GM19438 (cell line): ENCODE measurements around the gene KRTAP1-5.
"Not testable (repeated sequence)": the region's sequence is repeated elsewhere in the genome, so short reads cannot be mapped to it uniquely, and the experiment has no call there.

Experiments
- ATAC-seq: cut with Tn5 transposase; IDR thresholded peaks from one replicate; pipeline ENCODE4 v1.9.1; 2021; ENCODE audit warnings: low read depth; ENCODE audit not compliant: unreplicated experiment

Gene KRTAP1-5, protein sequence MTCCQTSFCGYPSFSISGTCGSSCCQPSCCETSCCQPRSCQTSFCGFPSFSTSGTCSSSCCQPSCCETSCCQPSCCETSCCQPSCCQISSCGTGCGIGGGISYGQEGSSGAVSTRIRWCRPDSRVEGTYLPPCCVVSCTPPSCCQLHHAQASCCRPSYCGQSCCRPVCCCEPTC

DNA sequence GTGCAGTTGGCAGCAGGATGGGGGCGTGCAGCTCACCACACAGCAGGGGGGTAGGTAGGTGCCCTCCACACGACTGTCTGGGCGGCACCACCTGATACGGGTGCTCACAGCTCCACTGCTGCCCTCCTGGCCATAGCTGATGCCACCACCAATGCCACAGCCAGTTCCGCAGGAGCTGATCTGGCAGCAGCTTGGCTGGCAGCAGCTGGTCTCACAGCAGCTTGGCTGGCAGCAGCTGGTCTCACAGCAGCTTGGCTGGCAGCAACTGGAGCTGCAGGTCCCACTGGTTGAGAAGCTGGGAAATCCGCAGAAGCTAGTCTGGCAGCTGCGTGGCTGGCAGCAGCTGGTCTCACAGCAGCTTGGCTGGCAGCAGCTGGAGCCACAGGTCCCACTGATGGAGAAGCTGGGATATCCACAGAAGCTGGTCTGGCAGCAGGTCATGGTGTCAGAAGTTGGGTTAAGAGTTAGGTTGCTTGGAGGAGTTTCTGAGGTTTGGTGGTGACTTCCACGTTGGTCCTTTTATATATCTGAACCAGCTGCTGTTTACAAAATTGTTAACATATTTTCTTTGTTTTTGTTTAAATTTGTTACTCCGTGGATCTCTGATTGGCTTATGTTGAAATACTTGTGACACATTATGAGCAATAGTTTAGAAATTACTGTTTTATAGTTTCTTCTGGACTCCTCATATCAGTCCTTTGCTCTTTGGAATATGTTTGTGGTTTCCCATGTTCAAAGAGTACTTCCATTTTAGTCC is at the start of gene KRTAP1-5:
Gene KRTAP1-5, minus strand, starts transcription at position 494 of the 757 bp plus-strand sequence. Its CDS starts 53 bp downstream, at position 441.
- ATAC-seq = no peak

GRCh38 chr17:41076788-41077187 is 49.8 kb upstream of the KRTAP1-5 start:
- no peak for ATAC-seq

DNA sequence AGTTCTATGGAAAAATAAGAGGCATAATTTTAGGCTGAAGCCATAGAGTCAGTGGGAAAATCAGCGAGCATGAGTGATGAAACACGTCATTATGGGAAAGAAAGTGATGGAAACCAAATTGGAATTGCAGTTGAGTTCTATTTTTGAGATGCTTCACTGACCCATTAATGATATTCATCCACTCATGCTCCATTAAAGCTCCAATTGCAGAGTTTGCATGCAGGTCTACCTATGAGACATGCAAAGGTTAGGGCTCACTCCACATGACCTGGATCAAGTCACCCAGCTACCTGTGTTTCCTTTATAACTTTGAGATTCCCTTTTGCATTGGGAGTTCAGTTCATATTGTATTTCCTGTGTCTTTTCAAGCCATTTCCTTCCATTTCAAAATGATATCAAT is 46.7 kb upstream of the KRTAP1-5 start:
- no peak for ATAC-seq

DNA sequence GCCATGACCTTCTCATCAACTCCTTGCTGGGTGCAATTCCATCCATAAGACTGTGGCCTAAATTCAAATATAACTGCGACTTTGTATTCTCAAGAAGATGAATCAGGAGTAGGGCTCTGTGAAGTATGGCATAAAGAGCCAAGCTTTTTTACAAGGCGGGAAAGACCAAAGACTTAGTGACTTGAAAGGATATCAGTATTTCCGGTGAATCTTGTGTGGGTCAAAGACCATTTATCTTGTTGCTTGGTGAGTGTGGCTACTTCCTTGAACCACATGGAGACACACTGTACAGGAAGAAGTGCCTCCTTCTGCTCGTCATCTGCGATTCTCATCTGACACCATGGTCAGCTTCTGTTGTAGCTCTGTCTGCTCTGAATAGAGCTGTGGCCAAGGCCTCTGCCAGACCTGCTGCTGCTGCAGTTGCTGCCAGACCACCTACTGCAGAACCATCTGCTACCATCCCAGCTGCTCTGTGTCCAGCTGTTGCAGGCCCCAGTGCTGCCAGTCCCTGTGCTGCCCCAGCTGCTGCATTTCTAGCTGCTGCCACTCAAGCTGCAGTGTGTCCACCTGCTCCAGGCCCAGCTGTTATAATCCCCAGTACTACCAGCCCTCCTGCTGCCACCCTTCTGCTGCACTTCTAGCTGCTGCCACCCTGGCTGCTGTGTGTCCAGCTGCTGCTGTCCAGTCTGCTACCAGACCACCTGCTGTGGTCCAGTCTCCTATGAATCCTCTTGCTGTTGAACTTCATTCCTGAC is 44.8 kb upstream of the KRTAP1-5 start:
- ATAC-seq = no peak

DNA sequence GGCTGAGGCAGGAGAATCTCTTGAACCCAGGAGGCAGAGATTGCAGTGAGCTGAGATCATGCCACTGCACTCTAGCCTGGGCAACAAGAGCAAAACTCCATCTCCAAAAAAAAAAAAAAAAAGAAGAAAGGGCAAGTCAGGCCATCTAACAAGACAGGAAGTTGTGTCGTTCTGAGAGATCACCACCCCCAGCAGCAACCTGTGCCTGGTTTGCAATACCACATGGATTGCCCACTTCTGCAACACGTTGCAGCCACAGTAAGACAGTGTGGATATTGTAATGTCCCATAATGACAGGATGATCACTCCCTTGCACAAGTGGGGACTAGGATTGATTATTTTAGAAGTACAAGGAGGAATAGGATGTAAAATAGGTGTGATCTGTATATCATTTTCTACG is 42.0 kb upstream of the KRTAP1-5 start:
- ATAC-seq = no peak

DNA sequence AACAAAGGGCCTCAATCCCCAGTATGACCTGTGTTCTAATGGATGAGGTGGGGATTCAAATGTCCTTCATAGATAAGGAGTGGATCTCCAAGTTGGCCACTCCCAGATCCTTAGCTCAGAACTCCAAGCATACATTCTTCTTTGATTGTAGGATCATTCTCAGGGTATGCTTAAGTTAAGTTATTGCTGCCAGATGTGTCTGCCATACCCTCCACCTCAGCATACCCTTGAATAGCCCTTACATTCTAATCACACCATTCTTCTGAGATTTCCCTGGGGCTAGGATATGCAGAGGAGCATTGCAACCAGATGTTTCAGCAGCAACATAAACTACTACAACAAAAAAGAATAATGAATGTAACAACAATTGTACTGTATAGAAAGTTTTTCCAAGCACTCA is 40.3 kb upstream of the KRTAP1-5 start:
- no peak for ATAC-seq

DNA sequence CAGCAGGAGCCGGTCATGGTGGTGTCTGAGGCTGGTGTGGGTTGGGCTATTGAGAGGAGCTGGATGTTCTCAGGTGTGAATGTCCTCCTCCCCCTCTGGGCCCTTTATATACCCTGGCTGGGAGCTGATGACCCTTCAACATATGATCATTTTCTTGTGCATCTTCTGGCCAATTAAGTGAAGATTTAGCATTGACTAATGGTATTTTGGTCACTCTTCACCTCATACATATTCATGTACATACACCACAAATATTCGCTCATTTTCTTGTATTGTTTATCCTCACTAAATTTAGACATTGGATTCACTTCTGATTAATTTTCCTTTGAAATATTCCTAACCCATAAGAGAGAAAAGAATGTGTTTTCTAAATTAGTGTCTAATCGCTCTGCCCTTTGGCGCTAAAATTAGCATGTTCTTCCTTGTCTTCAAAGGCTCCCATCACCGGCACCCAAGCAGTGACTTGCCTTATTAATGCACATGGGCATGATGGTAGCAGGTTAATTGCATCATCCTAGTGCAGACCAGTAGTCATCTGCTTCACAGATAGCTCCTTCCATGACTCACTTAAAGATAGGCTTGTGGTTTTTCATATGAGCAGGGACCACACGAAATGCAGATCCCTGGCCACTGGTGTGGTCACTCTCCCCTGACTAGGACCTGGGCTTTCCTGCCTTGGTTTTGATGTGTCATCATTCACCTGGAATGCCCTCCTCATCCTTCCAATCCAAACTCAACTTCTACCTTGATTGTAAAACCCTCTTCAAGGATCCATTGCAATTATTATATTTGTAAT is 39.0 kb upstream of the KRTAP1-5 start, which contains the start of gene KRTAP2-4:
Gene KRTAP2-4, minus strand, starts transcription at position 51 of the 796 bp plus-strand sequence. Its CDS starts 34 bp downstream, at position 17.
- no peak for ATAC-seq

GRCh38 chr17:41065016-41065689 is 38.1 kb upstream of the KRTAP1-5 start:
- not testable (repeated sequence) for ATAC-seq

DNA sequence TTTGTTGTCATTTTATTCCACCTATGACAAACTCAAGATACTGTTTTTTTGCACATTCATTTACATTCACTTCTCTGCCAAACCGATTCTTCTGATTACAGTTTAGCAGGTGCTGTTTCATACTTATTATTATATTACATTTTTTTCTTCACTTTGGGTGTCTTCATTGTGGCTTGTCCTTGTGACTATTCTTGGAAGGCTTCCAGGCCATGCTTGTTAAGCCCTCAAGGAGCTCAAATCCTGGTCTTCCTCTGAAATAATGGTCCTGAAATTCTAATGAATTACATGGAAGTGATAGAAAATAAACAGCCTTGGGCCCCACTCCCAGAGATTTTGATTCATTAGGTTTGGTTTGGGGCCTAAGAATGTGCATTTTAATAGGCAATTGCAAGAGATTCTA is 37.3 kb upstream of the KRTAP1-5 start:
- ATAC-seq = no peak

- ATAC-seq = no peak
These were observed 36.4 kb upstream of the KRTAP1-5 start for GRCh38 chr17:41063449-41063848.

- no peak for ATAC-seq
These were observed 35.0 kb upstream of the KRTAP1-5 start for GRCh38 chr17:41061964-41062363.

DNA sequence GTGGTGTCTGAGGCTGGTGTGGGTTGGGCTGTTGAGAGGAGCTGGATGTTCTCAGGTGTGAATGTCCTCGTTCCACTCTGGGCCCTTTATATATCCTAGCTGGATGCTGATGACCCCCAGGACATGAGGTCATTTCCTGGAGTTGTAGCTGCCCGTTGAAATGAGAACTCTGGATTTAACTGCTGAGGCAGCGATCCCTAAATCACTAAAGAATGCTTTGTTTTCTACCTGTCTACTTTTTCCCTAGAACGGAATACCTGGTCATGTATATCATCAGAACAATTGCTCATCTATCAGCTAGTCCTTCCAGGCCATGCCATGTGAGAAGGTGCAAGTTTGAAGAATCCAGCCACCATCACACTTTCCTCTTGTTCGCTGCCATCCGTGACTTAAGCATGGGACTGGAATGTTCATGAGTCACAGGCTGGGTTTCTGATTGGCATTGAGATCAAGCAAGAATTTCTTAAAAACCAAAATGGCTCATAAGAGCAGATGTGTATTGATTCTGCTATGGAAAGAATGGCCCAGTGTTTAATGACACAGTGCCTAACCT is 33.1 kb upstream of the KRTAP1-5 start, which contains the start of gene KRTAP2-3:
Gene KRTAP2-3, minus strand, starts transcription at position 63 of the 553 bp plus-strand sequence. CDS start 64 bp downstream, outside the sequence.
- no peak for ATAC-seq

DNA sequence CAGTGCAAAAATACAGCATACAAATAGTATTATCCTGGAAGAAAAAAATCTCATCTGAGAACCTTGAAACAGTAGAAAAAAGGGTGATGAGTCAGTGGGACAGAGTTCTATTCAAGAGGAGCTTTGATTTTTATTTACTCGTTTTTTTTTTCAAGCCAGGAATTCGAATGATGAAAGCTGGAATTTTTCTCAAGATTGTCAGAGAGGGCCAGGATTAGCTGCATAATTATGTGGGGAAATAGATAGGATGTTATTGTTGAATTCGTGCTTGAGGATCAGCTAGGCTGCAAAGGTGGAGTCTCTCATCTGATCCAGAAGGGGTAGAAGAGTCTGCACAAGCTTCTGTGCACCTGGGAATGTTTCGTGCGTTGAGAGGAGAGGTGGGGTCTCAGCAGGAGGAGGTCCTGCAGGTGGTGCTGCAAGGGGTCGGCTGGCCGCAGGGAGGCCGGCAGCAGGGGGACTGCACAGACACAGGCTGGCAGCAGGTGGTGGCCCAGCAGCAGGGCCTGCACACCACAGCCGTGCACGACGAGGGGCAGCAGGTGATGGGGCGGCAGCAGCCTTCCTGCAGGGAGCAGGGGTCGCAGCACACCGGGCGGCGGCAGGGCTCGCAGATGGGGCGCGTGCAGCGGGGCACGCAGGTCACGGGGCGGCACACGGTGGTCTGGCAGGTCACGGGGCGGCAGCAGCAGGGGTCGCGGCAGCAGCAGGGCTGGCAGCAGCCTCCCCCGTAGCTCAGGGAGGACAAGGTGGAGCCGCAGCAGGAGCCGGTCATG is 32.5 kb upstream of the KRTAP1-5 start:
- ATAC-seq = not testable (repeated sequence)

DNA sequence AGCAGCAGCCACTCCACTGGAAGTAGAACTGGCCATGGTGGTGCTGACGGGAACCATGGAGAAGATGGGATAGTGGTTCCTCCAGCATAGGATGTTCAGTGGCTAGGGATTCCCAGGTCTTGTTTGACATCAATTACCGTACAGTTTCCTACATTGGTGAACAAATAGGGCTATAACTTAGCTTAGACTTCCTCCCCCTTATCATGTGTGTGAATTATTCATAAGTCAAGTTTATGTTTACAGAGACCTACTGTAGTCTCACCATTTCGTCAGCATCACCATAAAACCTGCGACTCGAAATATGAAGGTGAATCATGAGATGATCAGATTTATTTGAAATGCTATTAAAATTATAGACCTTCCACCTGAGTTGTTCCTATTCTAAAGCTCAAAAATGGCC is 31.7 kb upstream of the KRTAP1-5 start:
- no peak for ATAC-seq

DNA sequence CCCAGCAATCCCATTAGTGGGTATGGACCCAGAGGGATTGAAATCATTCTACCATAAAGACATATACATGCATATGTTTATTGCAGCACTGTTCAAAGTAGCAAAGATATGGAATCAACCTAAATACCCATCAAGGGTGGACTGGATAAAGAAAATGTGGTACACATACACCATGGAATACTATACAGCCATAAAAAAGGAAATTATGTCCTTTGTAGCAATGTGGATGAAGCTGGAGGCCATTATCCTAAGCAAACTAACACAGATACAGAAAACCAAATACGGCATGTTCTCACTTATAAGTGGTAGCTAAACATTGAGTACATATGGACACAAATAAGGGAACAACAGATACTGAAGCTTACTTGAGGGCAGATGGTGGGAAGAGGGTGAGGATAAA is 30.5 kb upstream of the KRTAP1-5 start:
- no peak for ATAC-seq

DNA sequence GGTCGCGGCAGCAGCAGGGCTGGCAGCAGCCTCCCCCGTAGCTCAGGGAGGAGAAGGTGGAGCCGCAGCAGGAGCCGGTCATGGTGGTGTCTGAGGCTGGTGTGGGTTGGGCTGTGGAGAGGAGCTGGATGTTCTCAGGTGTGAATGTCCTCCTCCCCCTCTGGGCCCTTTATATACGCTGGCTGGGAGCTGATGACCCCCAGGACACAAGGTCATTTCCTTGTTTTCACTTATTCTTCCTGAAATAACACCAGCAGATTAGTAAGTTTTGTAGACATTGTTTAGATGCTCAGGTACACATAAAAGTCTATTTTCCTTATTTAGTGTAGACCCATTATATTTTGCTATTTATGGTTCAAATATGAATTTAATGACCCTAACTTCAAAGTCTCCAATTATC is 28.1 kb upstream of the KRTAP1-5 start, which contains the start of gene KRTAP2-2:
Gene KRTAP2-2, minus strand, starts transcription at position 101 of the 400 bp plus-strand sequence. Its CDS starts 19 bp downstream, at position 82.
- ATAC-seq = not testable (repeated sequence)

GRCh38 chr17:41054556-41054955 is 27.5 kb upstream of the KRTAP1-5 start:
- ATAC-seq = not testable (repeated sequence)

DNA sequence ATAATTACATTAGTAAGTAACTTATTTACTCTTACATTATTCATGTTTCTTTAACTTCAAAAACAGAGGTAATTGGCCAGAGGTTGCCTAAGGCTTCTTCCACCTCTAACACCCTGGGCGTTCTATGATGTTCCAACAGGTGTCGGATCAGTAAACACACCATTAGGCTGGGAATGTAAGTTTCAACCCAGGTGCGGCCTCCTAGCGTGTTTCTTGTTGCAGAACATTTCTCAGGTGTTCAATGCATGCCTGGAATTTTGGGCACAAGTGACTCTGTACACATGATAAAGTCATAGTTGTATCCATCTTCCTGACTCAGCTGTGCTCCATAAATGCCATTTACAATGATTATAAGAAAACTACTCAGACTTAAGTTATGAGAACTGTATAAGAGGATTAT is 27.0 kb upstream of the KRTAP1-5 start:
- ATAC-seq = no peak

- ATAC-seq = no peak
These were observed 25.6 kb upstream of the KRTAP1-5 start for GRCh38 chr17:41052566-41052965.
